NCI-H128 (cell line): Measurements from ENCODE around the gene WDFY3.

Experiments
- DNase-seq: peaks from one replicate; lab custom pipeline; 2025; ENCODE audit not compliant: unreplicated experiment; lab: John Stamatoyannopoulos, UW

The WDFY3 gene, protein sequence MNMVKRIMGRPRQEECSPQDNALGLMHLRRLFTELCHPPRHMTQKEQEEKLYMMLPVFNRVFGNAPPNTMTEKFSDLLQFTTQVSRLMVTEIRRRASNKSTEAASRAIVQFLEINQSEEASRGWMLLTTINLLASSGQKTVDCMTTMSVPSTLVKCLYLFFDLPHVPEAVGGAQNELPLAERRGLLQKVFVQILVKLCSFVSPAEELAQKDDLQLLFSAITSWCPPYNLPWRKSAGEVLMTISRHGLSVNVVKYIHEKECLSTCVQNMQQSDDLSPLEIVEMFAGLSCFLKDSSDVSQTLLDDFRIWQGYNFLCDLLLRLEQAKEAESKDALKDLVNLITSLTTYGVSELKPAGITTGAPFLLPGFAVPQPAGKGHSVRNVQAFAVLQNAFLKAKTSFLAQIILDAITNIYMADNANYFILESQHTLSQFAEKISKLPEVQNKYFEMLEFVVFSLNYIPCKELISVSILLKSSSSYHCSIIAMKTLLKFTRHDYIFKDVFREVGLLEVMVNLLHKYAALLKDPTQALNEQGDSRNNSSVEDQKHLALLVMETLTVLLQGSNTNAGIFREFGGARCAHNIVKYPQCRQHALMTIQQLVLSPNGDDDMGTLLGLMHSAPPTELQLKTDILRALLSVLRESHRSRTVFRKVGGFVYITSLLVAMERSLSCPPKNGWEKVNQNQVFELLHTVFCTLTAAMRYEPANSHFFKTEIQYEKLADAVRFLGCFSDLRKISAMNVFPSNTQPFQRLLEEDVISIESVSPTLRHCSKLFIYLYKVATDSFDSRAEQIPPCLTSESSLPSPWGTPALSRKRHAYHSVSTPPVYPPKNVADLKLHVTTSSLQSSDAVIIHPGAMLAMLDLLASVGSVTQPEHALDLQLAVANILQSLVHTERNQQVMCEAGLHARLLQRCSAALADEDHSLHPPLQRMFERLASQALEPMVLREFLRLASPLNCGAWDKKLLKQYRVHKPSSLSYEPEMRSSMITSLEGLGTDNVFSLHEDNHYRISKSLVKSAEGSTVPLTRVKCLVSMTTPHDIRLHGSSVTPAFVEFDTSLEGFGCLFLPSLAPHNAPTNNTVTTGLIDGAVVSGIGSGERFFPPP (N-terminal part only)

DNA sequence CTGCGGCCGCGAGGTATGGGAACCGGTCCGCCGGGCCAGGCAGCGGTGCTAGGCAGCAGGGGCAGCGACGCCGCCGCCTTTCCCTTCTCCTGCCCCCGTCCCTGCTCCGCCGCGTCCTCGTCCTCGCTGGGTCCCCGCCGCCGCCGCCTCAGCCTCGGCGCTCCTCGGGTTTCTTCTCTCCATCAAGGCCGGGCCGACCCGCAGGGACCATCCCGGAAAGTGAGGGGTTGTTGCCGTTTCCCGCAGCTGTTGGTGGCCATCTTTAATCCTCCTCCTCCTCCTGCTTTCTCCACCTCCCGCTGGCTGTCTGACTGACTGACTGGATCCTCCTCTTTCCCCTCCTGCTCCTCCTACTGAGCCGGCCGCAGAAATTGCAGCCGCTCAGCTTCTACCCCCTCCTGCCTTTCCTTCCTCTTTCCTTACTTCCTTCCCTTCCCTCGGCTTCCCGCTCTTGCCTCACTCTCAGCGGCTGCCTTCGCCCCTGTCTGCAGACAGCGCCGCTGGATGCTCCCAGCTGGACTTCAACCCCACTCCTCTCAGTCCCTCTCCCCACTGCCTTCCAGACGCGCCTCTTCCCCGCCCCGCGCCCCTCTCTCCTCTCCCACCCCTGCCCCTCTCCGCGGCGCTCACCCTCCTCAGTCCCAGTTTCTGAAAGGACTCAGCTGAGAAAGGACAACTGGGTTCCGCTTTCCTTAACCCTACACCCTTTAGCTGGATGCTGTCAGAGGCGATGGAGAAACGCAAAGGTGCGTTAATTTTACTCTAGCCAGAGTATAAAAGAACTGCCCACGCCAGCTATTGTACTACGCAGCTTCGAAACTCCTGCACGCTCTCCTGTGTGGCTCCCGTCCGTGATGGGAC is at the start of gene WDFY3:
Gene WDFY3, minus strand, starts transcription at position 309 of the 861 bp plus-strand sequence. CDS start 106,099 bp downstream, outside the sequence.
- peak; percentile 19 for DNase-seq

DNA sequence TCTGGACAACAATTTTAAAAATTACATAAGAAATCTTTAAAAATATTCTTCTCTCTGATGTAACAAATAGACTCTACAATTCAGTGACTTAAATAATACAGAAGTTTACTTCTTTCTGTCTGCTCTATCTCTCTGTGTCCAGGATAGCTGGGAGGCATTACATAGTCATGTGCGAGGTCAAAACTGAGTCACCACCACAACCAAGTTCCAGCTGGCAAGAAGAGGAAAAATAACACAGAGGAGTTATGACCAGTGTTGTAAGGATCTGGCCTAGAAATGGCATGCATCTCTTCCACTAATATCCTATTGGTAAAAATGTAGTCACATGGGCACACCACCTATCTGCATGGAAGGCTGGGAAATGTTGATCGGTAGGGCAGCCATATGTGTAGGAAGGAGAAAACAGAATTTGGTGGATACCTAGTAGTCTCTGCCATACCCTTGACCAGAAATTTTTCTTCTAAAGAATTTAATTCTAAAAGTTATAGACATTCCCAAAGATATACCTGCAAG is 39.4 kb upstream of the WDFY3 start:
- DNase-seq, result no peak

DNA sequence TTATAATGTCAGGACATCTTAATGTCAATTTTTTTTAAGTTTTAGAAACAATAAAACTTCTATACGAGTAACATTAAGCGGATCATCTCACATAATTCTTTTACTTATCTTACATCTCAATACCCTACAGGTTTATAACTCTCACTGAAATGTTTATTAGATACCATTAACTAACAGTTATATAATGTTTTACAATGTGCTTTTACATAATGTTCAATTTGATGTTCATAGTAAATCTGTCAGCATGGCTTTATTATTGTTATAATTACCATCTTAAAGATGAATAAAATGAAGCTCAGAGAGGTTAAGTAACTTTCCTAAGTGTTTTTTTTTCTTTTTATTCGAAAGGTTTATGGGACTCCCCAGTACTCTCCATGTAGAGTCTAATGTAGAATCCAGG is 33.9 kb upstream of the WDFY3 start:
- no peak for DNase-seq

DNA sequence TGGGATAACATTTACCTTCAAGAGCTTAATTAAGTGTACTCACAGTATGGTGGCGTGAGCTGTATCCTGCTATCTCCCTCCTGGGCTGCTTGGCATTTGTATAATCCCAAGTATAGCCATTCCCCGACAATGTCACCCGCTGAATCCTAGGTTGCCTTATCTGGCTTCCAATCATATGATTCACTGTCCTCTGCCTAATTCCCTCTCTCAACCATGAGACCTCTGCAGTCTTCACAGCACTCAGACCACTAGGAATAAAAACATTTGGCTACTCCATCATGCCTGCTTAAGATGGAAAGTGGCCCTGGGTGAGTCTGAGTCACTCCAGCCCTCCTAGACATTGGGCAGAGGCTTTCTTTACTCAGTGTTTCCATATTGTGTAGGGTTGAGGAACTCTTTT is 28.9 kb upstream of the WDFY3 start:
- DNase-seq, result no peak

DNA sequence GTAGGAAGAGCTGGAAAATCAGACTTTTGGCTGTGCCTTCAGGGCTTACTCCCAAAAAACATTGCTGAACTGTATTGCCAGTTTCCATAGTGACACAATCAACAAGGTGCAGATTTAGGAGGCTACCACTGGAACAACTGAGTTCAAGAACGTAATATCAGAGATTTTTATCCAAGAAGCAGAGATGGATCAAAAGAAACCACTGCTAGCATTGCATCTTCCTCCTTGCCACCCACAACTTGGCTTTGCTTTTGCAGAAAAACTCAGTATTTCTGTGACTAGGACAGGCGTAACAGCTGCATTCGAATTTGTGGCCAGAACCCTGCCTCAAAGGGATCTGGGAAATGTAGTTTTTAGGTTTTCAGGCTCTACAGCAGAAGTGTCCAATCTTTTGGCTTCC is 27.8 kb upstream of the WDFY3 start:
- DNase-seq, result no peak

DNA sequence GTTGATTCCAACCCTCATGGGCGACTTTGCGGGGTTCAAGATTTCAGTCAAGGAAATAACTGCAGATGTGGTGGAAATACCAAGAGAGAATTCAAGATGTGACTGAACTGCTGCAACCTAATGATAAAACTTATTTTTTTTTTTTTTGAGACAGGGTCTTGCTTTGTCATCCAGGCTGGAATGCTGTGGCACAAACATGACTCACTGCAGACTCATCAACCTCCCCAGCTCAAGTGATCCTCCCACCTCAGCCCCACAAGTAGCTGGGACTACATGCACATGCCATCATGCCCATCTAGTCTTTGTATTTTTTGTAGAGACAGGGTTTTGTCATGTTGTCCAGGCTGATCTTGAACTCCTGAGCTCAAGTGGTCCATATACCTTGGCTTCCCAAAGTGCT is 19.5 kb upstream of the WDFY3 start:
- DNase-seq, result no peak

DNA sequence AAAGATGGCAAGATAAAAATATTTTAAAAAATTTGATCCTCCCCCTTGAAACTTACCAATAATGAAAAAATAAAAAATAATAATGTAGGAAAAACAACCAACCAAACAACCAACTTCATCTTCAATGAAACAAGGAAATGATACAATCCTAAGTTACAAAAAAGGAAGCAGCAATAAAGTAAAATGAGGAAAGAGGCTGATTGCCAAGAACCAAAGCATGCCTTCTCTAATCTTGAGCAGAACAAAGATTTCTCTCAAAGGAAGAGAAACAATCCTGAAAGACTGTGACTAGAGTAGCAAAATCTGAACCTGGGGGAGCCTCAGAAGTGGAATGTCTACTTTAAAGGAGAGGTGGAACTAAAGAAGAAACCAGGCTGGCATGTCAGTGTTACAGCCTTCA is 10.9 kb upstream of the WDFY3 start:
- DNase-seq, result no peak

DNA sequence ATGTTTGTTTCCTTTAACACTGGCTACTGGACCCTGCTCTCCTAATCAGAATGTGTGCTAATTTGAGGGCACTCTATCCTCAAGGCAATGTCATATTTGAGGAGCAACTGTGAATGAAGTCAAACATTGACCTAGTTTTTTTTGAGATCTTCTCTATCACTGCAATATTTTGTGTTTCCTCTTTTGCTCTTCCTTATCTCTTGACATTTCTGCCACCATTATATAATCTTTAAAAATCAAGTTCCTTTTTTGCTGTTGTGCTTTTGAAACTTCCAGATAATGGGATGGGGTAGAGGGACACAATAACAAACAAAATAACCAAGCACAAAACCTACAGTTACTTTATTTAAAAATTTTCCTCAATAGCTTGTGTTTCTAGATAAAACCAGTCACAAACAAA is 7.4 kb upstream of the WDFY3 start:
- no peak for DNase-seq

DNA sequence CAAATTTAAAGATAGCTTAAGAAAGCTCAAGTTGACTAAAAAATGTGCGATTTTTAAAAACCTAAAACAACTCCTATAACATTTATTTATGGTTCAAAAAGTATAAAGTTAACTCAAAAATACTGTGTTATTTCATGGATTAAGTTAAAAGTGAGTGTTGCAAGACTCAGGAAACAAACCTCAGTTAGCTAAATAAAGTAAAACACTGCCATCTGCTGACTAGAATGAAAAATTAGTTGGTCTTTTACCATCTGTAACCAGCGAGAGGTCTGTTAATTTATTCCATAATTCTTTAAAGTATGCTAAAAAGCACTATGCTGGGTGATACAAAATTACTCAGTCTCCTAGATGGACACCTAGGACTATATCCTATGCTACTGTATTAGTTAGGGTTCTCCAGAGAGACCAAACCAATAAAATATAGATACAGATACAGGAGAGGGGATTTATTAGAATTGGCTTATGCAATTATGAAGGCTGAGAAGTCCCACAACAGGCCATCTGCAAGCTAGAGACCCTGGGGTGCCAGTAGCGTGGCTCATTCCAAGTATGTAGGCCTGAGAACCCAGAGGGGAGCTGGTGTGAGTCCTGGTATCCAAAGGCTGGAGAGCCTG is 4.9 kb upstream of the WDFY3 start:
- DNase-seq, result no peak

DNA sequence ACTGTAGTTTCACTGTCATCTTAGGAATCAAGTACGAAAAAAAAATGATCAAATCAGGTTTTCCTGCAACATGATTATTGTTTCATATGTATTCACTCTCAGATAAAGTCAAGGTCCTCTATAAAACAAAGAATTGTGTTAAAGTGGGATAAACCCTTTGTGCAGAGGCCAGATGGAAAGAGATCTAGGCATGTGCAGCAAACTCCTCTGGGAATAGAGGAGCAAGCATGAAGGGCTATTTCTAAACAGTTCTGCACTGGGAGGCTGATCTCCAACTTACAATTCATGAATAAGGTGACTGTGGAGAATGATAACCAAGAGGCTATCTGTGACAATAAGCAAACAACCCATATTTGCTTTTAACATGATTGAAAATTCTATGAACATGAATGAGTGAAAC is 2.4 kb upstream of the WDFY3 start:
- DNase-seq, result no peak

DNA sequence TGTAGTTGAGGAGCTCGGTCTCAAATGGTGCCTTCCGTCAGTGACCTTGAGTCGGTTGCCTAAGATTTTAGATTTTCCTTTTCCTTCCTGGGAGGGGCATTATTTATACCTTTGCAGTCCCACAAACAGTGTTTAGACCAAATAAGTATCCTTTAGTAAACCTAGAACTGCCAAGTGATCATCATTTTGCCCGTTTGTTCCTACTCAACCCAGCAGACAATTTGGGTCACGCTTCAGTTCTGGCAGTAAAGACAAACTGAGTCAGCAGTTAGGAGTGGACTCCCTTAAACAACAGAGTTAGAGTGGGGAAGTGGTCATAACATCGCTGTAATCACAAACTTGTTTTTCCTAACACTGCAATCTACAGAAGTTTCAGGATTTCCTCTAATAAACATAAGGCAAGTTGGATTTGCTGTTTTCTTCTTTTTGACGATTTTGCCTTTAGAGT is 777 bp upstream of the WDFY3 start:
- DNase-seq, result no peak

DNA sequence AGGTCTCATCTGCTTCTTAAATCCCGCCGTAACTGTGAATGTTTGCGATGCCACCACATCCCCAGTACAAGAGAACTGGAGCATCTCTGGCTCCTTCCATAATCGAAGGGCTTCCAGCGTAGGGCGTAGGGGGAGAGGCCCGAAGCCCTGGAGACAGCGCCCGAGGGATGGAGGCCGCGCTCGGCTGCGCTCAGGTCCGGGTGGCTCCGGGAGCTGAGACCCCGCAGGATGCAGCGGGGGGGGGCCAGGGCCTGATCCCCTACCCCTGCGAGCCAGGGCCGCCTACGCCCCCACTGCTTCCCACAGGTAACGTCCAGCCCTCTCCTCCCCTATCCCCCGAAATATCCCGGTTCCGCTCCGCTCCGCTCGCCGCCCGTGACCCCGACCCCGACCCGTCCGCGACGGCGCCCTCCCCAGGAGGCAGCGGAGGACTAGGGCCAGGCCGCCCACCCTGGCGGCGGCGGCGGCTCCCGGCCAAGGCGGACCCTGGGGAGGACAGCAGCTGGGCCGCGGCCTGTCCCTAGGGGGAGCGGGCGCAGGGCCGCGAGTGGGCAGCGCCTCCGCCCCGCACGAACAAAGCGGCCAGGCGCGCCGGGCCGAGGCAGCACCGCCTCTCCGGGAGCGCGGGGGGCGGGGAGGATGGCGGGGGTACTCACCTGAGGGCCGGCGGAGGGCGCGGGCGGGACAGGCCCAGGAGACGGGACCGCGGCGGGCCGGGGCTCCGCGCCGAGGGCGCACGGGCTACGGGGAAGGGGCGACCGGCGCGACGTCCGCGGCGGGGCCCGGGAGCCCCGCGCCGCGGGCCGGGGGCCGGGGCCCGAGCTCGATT is 723 bp downstream of the WDFY3 start:
- no peak for DNase-seq

DNA sequence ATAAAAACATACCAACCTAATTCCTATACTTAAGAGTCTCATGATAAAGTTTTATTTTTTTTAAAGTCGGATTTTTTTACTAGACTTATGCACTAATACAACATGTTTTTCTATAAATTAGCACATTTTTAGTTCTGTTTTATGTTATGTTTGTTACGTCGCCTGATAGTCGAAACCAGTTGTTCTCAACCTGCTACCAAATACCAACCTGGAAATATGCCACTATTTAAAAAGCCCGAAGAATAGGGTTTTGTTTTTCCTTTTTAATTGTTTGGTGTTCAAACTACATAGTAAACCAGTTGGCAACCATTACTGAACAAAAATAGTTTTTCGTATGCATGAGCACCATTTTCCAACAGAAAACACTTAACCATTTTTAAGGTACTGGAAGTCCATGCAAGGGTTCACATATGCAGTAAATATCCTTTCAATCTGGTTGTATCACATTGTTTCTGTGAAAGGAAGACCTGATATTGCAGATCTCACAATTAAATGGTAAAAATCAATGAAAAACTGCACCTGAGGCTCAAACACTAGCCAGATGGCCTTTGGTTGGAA is 1.4 kb downstream of the WDFY3 start:
- no peak for DNase-seq

DNA sequence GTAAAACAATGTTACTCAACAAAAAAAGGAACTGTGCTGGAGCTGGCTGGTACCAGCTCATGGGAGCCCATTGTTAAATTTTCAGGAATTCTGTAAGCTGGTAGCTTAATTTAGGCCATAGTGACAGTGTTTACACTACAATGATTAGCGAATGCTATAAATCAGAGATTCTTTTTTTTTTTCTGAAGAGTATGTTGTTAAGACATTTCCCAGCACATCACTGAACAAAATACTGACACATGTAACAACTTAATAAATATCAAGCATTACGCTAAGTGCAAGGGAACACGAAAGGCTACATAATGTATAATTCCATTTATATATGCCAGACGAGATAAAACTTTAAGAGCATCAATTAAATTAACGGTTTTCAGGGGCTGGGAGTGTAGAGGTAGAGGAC is 4.4 kb downstream of the WDFY3 start:
- no peak for DNase-seq

DNA sequence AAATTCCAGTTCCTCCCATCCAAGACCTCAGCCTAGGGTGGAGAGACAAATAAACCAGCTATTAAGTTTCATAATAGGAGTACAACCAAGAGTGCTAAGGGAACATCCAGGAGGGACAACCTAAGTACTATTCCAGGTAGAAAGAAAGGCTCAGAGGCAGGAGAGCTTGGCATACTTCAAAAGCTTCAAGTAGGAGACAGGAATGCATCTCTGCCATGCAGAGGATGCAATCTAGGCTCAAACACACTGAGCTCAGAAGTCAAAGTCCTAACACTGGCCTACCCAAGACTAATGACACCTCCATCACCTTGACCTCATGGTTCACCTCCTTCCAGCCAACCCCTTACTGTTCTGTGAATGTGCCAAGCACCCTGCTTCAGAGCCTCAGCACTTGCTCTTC is 8.1 kb downstream of the WDFY3 start:
- no peak for DNase-seq

DNA sequence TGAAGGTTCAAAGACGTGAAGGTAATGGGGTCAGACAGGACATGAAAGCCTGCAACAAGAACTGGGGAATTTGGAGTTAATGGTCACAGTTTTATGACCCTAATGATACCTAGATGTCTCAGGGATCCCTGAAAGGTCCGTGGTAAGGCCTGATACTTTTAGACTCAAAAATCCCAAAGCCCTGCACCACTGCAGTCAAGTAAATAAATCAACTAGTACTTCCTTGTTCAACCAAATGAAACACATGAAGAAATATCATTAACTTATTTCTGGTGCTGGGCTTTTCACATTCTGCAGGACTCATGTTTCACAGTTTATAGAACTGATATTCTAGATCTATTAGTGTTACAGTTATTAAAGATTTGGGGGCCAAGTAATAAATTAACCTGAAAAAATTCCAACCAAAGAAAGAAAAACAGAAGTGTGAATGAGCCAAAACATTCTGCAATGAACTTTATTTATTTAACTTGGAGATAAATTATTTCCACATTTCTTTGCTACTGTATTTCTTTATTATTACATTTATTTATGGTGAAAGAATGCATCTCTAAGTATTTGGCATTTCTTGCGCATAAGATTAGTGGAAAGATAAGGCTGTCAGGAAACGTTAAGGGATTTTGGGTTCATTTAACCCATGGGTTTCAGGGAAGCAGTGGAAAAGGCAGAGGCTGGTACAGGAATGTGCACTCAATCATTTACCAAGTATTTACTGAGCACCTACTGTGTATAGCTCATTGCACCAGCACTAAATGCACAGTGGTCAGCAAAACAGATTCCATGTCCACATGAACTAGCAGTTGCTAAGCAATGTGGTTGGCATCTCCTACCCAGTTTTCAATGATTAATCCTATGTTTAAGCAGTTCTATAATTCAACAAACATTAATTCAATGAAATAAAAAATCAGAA is 8.7 kb downstream of the WDFY3 start:
- no peak for DNase-seq

DNA sequence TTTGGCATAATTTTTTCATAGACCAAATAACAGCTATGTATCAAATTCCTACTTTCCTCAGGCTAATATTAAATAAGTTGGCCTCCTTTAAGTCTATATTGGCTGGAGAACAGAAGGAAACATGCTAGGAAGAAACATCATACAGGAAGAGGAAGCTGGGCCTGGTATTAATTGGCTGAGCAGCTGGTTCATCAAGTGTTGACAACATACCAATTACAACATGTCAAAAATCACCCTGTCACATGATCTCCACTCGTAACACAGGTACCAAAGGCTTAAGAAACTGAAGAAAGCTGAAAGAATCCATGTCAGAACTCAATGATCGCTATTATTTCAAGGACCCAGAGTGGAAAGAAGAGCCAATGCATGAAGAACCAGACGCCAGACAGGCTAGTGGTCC is 10.5 kb downstream of the WDFY3 start:
- no peak for DNase-seq
